AG08395 (cell line): ENCODE results near the gene TRIM29.

Source experiments
- DNase-seq: peaks from one replicate; pipeline ENCODE4 v3.0.0; 2012; ENCODE audit warnings: mixed read lengths, low spot score

TRIM29 gene

GRCh38 chr11:120097721-120098385, 40.1 kb downstream of the TRIM29 start:
- DNase-seq = no peak

- DNase-seq = no peak
These were observed 41.3 kb downstream of the TRIM29 start for GRCh38 chr11:120096369-120097191.

- DNase-seq = no peak
These were observed 42.4 kb downstream of the TRIM29 start for GRCh38 chr11:120095516-120095915.

GRCh38 chr11:120091701-120092100, 46.2 kb downstream of the TRIM29 start:
- DNase-seq = no peak

DNA sequence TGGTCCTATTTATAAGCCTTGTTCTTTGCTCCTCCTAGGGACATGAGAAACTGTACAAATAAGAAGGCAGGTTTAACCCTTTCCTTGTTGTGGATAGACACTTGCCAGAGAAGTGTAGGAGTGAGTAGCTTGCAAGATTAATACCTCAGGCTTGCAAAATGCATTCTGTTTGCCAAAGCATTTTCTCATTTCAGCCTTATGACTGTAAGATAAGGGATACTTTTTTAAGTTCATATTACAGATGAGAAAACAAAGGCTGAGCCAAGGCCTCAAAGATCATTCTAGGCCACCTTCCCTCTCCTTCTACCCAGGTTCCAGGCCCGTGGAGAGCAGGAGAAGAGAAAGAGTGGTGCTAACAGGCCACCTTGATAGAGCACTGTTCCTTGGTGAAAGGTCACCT, 46.8 kb downstream of the TRIM29 start:
- DNase-seq = no peak

GRCh38 chr11:120090411-120090810, 47.5 kb downstream of the TRIM29 start:
- DNase-seq = no peak

- no peak for DNase-seq
These were observed 48.6 kb downstream of the TRIM29 start for GRCh38 chr11:120089036-120090001.

DNA sequence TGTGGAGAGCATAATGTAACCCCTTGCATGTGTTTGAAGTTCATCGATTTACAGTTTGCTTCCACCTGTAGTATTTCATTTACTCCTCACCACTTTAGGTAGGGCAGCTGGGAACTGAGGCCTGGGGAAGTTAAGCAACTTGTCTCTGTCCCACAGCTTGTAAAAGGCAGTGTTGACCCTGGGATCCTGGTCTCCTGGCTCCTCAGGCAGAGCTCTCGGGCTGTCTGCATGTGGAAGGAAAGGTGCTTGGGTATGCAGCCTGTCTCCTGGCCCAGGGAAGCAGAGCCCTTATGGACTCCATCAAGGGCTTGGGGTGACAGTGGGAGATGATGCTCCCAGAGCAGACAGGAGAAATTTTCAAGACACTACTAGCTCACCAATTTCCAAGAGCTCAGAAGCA, 49.9 kb downstream of the TRIM29 start:
- DNase-seq = no peak

GRCh38 chr11:120086651-120087050, 51.3 kb downstream of the TRIM29 start:
- DNase-seq = no peak

DNA sequence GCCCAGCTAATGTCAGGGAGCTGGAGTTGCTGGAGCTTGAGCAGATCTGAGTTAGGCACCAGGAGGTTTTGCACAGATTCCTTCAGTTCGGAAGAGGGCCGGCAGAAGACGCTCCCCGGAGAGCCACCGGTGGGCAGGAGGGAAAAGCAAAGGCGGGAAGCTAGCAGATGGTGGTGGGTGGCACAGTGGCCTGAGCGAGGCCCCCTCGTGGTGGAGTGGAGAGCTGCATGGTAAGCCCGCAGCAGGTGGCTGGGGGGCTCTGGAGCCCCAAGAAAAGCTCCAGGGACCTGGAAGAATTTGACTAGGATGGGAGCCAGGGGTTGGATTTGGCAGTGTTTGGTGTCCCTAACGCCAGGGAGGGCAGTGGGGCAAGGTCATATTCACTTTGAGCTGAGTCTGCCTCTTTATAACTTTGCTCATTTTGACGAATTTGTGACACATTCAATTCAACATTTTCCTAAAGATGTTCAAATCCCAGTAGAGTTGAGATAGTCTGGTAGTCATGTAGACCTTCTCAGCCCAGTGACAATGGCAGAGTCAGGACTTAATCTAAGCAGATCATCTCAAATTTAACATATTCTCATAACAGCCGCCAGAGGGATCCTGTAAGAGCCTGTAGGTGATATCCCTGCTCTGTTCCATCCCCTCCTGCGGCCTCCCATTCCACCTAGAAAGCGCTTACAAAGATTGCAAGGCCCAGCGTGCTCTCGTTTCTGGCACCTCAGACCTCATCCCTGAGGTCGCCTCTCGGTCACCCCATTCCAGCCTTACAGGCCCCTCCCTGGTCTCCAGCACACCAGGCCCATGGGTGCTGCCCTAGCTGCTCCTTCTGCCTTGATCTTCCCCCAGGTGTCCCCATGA, 57.9 kb downstream of the TRIM29 start:
- DNase-seq = peak; percentile 28

- no peak for DNase-seq
These were observed 59.5 kb downstream of the TRIM29 start for GRCh38 chr11:120078397-120078796.

- no peak for DNase-seq
These were observed 63.8 kb downstream of the TRIM29 start for GRCh38 chr11:120074076-120074475.

- no peak for DNase-seq
These were observed 64.7 kb downstream of the TRIM29 start for GRCh38 chr11:120073196-120073595.

- DNase-seq = peak; percentile 70
These were observed 69.8 kb downstream of the TRIM29 start for GRCh38 chr11:120068114-120068573.

DNA sequence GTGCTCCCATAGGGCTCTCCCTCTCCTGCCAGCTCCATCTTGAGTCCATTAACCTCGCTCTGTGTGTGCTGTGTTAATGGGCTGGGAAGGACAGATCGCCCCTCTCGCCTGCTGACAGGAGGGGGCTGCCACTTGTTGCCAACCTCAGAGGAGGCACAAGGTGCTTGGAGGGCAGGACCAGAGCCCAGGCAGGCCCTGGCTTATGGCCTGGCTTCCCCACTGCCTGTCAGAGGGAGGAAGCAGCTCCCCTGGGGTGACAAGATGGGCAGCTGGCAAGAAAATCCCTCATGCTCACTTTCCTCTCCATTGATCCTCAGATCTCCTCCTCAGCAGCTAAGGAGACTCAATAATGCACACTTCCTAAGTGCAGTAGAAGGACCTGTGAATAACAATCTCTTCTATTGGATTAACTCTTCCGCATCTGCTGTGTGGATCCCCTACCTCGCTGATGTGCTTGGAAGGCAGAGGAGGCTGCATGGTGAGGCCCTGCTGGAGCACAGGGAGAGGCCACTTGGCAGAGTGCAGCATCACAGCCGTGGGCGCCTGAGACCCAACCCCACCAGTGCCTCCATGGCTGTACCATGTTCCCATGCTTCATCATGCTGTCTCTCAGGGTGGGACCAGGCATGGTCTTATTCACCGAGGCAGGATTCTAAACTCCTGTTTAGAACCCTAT, 70.3 kb downstream of the TRIM29 start:
- no peak for DNase-seq

GRCh38 chr11:120066738-120067437, 71.0 kb downstream of the TRIM29 start:
- no peak for DNase-seq

DNA sequence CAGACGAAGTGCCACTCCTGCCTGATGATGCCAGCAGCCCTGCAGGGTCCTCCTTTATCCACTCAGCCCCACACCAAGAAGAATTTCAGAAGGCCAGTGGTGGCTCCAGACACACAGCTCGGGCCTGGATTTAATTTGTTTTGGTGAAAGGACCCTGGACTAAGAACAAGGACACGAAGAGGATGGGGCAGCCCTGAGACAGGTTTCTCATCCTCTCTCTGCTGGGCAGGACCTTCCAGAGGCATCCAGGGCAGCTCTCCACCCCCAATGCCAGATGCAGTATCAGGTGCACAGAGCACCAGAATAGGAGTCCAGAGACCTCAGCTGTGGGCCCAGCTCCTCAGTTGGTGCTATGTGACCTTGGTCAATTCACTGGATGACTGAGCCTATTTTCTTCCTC, 72.0 kb downstream of the TRIM29 start:
- no peak for DNase-seq

DNA sequence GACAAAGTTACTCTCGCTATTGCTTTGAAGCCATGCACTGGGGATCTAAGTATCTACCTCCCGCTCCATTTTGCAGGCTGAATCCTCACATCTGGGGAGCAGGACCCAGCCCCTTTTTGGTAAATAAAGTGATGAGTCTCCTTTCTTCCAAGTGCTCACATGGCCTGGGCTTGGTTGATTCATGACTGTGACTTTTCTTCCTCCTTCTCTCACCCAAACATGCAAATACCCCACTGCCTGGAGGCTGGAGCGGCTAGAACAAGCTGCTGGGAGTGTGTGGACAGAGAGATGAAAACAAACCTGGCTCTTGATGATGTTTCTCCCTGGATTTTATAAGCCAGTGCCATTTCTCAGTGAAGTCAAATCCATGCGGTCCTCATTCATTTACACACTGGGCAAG, 72.7 kb downstream of the TRIM29 start:
- no peak for DNase-seq

DNA sequence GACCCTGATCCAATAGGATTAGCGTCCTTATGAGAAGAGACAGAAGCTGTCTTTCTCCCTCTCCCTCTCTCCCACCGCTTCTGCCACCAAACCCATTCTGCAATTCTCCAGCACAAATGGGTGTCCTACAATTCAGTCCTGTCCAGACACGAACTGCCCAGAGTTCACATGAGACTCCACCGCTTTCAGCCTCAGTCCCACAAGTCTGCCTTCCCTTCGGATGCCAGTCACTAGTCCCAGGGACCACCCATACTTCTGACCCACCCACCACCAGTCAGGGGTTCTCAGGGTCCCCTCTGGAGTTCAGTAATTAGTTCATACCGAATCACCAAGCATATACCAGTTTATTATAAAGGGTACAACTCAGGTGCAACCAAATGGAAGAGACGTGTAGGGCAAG, 73.6 kb downstream of the TRIM29 start:
- DNase-seq = no peak

GRCh38 chr11:120063686-120064340, 74.1 kb downstream of the TRIM29 start:
- no peak for DNase-seq
